GM19035 (cell line): Measurements from ENCODE around the gene TMEM250.
A peak's percentile ranks its signal among the peaks of the same experiment; 100 is the strongest.
"Not testable (repeated sequence)": the region's sequence is repeated elsewhere in the genome, so short reads cannot be mapped to it uniquely, and the experiment has no call there.

ENCODE experiments used
- ATAC-seq: cut with Tn5 transposase; IDR thresholded peaks from one replicate; pipeline ENCODE4 v1.9.1; 2021; ENCODE audit not compliant: unreplicated experiment

The TMEM250 gene

DNA sequence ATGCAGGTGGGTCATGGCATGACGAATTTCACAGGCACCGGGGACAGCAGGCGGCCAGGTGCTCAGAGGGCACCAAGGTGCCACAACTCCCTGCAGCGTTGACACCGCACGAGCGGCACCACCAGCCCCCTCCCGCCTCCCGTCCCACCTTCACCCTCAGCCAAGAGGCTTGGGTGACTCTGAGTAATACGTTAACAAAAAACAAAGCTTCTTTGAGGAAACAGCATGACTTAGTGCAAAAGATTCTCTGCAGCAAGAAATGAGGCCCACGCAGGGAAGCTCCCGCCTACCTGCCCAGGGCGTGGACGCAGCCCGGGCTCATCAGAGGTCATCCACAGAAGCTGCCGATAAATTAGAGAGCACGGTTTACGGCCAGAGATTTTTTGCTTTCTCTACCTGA lies 4.1 kb downstream of the TMEM250 start:
- no peak for ATAC-seq

DNA sequence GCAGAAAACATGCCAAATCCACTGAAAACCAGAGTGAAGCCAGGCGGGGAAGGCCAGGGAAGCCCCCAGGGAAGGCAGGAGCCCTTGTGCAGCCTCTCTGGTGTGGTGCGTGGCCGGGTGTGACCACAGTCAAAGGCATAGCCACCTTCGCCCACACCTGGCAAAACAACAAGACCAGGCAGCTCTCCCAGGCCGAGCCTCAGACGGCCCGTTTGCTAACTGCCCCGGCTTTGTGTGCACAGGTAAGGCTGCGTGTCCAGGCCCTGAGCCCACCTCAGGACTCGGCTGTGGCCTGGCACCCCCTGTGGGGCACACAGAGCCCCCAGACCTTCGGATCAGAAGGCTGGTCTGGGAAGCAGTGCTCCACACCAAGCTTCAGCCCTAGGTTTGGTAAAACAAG lies 6.1 kb downstream of the TMEM250 start:
- no peak for ATAC-seq

- ATAC-seq, result no peak
Observed at GRCh38 chr9:136111910-136112309, 6.8 kb downstream of the TMEM250 start.

DNA sequence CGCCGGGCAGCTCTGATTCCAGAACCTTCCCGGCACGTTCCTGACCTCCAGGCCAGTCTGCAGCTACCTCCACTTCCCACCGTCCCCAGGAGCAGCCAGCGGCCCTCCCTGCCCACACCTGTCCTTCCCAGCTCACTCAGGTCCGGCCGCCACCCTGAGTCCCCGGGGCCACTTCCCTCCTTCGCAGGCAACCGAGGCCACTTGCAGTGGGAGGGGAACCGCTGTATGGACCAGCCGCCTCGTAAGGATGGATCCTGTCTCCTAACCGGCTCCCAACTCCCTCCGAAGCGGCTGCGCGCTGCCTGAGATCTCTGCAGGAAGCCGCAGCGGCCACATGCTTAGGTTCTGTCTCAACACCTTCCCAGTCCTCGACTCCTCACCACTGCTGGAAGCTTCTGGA lies 7.5 kb downstream of the TMEM250 start:
- no peak for ATAC-seq

- ATAC-seq, result peak; percentile 6
Observed at GRCh38 chr9:136110082-136111061, 8.3 kb downstream of the TMEM250 start.

DNA sequence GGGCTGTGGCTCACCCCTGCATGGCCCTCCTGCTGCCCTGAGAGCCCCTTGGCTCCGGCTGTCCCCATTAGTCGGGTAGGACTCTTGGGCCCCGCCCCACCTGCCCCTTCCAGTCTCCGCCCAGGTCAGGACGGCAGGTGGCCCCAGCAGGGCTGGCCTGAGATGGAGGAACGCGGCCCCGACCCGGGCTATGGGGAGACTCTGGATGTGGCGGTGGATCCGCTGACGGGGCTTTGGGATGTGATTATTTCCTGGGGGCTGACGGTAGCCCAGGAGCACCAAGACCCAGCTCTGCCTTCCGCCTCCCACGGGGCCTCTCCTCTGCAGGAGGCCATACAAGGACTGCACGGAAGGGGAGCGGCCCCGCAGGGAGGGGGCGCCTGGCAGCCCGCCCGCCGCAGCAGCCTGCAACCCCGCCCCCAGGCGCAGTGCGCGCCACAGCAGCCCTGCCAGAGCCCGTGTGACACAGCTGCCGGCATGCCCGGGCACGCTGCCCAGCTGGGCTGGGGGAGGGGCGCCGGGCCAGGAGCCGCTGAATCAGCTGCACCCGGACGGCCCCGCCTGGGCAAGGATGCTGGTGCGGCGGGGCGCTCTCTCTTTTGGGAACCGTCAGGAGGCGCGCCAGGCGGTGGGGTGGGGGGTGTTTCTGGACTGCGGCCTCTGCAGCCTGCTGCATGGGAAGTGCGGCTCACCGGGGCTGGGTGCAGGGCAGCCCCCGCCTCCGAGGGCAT lies 9.2 kb downstream of the TMEM250 start:
- peak; percentile 70 for ATAC-seq

GRCh38 chr9:136108648-136109266 lies 9.9 kb downstream of the TMEM250 start:
- no peak for ATAC-seq

DNA sequence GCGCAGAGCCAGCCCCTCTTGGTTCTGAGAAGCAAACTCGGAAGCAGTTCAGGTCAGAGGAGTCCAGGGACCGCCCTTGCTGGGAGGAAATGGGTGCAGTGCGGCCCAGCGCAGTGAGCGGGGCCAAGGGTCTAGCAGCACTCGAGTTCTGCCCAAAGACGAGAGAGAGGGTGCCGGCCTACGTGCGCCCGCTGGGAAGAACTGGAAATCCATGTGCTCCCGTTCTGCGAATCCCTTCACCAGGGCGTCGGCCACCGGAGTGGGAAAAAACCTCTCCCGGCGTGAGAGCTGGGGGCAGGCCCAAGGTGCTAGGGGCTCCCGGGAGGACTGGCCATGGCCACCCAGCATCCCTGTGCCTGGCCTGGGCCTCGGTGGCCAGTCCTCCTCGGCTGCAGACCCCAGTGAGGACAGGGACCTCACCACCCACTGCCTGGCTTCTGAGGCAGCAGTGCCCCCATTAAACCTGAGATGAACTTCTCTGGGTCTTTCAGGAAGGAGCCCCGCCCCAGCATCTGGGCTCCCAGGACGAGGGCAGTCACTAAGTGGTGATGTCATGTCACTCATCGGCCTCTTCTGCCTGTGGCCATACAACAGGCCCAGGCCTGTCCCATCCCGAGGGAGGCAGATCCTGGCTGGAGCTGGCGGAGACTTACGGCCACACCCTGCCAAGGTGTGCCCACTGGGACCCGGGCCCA lies 10.6 kb downstream of the TMEM250 start:
- no peak for ATAC-seq

DNA sequence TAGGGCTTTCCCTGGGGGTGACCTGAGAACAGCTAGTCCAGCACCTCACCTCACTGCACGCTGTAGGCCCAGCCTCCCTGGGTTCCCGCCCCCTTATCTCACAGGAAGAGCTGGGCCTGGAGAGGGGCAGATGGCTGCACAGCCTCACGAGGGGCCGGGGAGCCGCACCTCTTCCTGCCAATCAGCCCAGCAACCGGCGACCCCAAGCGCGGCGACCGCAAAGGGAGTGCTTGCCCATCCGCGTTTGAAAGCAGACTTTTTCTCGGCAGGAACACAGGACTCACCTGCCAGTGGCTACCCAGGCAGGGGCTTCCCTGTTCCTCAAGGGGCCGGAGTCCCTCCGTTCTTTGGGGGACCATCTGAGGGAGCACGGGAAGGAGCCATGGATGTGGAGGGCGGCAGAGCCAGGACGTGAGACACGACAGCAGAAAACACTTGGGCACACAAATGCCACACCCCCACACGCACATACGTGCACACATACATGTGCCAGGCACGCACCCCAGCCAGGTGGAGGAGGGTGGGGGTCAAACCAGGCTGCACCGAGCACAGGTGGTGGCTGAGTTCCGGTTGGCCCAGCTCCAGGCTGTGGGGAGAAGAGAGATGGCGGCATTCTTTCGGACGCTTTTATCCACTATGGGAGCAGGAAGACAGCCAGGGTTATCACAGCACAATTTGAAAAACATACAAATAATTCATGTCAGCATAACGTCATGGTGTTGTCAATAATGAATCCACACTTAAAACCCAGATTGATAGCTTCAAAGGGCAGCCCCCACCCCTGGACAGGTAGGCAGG lies 11.3 kb downstream of the TMEM250 start:
- no peak for ATAC-seq

DNA sequence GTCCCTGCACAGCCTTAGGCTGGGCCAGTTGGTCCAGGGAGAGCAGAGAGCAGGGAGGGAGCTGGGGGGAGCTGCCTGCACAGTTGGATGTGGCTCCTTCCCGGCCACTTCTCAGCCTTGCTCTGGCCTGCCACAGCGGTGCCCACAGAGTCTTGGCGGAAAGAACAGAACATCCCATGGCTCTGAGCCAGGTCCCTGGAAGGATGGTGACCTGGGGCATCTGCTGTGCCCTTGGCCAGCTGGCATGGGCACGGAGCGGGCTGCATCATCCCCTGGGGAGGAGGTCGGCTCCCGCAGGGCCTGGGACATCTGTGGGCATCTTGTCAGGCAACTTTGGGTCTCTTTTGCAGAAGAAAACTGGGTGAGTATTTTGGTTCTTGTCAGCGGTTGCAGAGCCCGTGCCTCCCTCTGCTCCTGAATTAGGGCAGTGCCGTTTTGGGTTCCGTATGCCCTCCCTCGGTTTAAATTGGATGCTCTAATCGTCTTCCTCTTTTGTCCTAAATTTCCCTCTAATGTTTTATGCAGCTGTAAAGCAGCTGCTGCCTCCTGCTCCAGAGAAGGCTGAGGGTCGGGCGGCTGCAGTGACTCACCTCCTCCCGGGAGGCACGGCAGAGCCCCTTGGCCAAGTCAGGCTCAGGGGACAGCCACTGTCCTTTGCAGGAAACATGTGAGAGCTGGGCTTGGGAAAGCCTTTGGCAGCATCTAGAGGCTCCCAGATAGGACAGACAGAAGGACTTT lies 13.1 kb downstream of the TMEM250 start:
- no peak for ATAC-seq

DNA sequence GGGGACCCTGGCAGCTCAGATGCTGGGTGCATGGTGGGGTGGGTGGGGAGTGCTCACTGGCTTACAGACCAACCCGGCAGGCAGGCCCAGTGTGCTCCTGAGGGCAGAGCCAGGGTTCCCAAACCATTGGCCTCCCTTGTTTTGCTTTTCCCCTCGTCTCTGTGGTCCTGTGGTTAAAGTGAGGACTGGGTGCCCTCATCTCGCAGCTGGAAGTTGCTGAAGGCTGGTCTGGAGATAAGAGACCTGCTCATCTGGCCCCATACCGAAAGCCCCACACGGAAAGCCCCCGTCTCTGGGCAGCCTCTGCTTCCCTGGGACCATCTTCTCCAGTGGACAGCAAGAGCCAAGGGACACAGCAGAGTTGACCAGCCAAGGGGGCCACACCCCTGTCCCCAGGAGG lies 13.8 kb downstream of the TMEM250 start:
- ATAC-seq, result no peak

GRCh38 chr9:136104488-136104800 lies 14.2 kb downstream of the TMEM250 start:
- ATAC-seq, result no peak

GRCh38 chr9:136103651-136104487 lies 14.8 kb downstream of the TMEM250 start:
- ATAC-seq, result no peak

- not testable (repeated sequence) for ATAC-seq
Observed at GRCh38 chr9:136101615-136102074, 17.0 kb downstream of the TMEM250 start.

GRCh38 chr9:136100700-136101614 lies 17.7 kb downstream of the TMEM250 start:
- no peak for ATAC-seq

- ATAC-seq, result no peak
Observed at GRCh38 chr9:136099542-136099941, 19.1 kb downstream of the TMEM250 start.

DNA sequence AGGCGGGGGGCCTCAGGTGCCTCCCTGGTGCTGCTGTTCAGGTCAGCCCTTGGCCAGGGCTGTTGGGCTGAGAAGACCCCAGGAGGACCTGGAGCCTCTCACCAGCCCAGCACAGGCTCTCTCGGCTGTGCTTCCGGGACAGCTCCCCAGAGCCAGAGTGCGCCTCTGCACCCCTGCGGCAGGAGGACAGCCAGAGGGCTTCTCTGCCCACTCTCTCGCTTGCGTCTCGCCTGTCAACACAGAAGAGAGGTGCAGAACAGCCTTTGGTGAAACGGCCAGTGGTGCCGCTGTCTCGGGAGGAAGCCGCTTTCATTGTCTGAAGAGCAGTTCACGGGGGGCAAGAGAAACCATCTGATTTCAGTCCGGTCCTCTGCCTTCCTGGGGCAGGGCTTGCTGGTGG lies 19.8 kb downstream of the TMEM250 start:
- no peak for ATAC-seq

DNA sequence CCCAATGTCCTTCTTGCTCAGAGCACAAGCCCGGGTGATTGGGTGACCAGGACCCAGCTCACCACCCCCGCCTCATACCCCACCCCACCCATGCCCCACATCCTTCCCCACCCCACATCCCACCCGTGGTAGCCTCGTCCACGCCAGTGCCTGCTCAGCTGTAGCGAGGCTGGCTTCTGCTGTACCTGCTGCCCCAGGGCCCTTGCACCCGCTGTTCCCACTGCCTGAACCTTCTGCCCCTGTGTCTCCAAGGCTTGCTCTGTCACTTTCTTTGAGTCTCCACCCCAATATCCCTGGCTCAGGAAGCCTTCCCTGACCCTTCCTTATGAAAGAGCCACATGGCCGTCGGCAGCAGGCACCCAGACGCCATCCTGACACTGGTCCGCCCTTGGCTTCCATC lies 20.5 kb downstream of the TMEM250 start:
- no peak for ATAC-seq
